Measurements from ENCODE around the gene MASP2.
"Not testable (repeated sequence)": the region's sequence is repeated elsewhere in the genome, so short reads cannot be mapped to it uniquely, and the experiment has no call there.

MASP2 gene

DNA sequence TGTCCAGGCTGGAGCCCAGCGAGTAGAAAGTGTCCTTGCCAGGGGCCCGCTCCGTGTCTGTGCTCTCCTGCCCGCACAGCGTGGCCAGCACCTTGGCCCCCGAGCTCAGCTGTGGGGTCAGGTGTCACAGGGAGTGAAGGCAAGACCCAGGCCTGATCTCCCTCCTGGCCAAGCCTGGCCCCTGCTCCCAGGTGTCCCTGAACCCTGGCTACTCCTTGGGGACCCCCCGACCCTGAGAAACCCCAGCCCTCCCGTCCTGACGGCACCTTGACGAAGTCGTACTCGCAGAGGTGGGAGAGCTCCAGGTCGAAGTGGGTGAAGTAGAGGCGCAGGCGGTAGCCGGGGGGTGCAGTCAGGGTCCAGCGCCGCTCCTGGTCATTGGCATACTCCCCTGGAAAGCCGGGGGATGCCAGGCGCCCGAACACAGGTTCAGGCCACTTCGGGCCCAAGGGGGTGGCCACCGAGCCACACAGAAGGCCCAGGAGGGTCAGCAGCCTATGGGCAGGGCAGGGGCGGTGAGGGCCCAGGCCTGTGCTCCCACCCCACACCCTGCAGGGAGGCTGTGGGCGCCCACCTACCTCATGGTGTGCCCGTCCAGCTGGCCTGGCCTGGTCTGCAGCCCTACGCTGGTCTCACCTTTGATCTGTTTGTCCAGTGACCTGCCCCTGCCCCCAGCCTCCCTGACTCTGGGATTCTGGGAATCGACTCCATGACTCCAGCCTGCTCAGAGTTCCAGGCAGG, at the start of gene MASP2:
MASP2 (minus strand) TSS at position 615 of the 741 bp plus-strand sequence; CDS start at position 583, 32 bp downstream.
- no peak for DNase-seq

DNA sequence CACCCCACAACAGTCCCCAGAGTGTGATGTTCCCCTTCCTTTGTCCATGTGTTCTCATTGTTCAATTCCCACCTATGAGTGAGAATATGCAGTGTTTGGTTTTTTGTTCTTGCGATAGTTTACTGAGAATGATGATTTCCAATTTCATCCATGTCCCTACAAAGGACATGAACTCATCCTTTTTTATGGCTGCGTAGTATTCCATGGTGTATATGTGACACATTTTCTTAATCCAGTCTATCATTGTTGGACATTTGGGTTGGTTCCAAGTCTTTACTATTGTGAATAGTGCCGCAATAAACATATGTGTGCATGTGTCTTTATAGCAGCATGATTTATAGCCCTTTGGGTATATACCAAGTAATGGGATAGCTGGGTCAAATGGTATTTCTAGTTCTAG, 36.7 kb upstream of the MASP2 start:
- not testable (repeated sequence) for DNase-seq

DNA sequence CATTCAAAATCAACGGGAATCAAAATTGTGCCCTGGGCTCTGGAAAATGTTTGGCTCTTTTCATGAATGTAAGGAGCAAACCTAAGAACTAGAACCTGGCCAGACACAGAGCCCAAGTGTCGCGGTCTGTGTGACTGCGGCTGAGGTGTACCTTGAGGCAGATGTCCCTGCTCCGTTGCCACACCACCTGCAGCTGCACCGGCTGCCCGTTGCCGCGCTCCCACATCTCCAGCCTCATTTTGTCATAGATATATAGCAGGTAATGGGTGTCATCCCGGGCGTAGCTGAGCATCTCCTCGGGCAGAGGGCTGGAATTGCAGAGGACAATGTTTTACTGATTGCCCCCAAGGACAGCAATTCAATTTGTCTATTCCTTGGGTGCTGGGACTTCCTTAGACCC, 33.9 kb upstream of the MASP2 start:
- DNase-seq = no peak

GRCh38 chr1:11078631-11079030, 31.6 kb upstream of the MASP2 start:
- DNase-seq = no peak

DNA sequence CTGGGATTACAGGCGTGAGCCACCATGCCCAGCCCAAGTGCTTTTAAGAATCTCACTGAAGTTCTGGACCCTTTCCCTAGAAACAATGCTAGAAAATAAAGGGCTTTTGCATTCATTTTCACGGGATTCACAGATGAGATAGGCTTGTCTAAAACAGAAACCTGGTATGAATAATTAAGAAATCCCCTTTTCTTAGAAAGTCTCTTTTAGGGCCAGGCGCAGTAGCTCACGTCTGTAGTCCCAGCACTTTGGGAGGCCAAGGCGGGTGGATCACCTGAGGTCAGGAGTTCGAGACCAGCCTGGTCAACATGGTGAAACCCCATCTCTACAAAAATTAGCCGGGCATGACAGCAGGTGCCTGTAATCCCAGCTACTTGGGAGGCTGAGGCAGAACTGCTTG, 26.4 kb upstream of the MASP2 start:
- not testable (repeated sequence) for DNase-seq

DNA sequence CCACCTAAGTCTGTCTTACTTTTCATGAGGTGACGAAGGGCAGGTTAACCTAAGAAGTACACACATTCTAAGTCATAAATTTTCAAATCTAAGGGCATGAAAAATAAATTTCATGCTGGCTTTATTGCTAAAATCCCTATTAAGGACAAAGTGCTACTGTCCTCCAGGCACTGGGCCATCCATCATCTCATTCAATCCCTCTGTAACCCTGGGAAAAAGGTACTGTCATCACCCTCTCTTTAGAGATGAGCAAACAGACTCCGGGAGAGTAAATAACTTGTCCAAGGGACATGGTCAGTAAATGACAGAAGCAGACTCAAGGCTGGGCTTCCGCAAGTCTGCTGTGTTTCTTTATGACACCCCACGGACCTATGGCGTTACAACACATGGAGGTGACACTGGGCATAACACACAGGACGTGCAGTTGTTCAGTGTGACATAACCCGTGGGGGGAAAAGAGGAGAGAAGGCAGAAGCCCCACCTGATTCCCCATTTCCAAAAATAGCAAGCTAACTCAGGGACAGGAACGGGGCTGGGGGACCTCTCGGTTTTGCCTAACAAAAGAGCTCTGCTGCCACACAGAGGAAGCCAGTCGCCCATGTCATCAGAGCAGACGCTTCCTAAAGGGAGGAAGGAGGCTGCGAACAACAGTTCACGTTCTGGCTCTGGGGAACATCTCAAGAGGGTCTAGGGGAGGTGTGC, 25.3 kb upstream of the MASP2 start:
- DNase-seq = peak; percentile 25 to 51

GRCh38 chr1:11071463-11072215, 24.6 kb upstream of the MASP2 start:
- peak; percentile 47 to 52 for DNase-seq

- no peak for DNase-seq
Observed at GRCh38 chr1:11070876-11071275, 23.8 kb upstream of the MASP2 start.

- no peak for DNase-seq
Observed at GRCh38 chr1:11068600-11069473, 21.8 kb upstream of the MASP2 start.

GRCh38 chr1:11067716-11068599, 20.9 kb upstream of the MASP2 start:
- no peak for DNase-seq

DNA sequence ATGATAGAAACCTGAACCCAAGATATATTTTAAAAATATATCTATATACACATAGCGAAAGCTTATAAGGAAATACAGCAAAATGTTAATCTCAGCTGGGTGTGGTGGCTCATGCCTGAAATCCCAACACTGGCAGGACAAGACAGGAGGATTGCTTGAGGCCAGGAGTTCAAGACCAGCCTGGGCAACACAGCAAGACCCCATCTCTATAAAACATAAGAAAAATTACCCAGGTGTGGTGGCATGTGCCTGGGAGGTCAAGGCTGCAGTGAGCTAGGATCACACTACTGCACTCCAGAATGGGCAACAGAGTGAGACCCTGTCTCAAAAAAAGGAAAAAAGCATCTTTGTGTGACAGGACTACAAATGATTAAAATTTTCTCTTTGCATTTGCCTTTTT, 18.8 kb upstream of the MASP2 start:
- DNase-seq = no peak

DNA sequence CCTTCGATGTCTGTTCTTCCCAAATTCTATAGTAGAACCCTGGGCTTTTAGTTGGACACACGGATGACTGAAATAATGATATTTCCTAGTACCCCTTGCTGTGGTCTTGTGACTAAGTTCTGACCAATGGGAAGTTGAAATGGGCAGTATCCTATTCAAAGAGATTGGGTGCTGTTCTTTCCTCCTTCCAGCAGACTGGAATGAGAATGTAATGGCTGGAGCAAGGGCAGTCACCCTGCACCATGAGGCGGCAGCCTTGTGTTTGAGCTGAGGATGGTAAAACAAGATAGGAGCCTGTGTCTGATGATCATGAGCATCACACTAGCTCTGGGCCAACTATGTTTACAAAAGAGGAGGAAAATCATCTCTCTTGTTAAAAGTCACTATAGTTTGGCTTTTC, 17.9 kb upstream of the MASP2 start:
- no peak for DNase-seq

DNA sequence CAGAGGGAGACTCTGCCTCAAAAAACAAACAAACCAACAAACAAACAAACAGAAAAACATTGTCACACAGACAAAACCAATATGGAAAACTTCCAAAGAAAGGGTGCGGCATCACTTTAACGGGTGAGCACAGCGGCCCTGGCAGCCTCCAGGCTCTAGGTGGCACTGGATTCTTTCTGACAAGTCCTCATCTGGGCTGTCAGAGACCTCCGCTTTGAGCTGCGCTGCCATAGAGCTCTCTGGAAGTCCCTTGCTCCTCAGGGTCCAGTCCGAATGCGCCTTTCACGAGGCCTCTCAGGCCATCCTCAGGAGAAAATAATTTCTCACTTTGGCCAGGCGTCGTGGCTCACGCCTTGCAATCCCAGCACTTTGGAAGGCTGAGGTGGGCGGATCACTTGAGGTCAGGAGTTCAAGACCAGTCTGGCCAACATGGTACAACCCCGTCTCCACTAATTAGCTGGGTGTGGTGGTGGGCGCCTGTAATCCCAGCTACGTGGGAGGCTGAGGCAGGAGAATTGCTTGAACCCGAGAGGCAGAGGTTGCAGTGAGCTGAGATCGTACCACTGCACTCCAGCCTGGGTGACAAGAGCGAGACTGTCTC, 17.0 kb upstream of the MASP2 start:
- DNase-seq = not testable (repeated sequence)

DNA sequence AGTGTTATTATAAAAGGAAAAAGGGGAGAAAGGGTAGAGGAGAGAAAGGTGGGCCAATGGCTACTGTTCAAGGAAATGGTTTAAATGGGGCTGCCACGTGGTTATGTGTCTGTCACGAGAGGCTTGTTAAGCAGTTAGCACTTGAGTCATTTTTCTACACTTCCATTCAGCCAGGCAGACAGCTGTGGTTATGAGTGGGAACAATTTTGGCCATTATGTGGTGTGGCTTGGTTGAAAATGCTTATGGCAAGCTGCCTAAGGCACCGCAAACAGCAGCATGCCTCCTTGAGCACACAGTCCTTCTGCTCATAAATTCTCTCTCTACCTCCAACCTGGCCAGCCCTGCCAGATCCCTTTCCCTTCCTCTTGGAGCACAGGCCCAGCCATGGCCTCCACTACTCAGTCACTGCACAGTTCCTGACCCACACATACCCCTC, 15.9 kb upstream of the MASP2 start:
- no peak for DNase-seq

DNA sequence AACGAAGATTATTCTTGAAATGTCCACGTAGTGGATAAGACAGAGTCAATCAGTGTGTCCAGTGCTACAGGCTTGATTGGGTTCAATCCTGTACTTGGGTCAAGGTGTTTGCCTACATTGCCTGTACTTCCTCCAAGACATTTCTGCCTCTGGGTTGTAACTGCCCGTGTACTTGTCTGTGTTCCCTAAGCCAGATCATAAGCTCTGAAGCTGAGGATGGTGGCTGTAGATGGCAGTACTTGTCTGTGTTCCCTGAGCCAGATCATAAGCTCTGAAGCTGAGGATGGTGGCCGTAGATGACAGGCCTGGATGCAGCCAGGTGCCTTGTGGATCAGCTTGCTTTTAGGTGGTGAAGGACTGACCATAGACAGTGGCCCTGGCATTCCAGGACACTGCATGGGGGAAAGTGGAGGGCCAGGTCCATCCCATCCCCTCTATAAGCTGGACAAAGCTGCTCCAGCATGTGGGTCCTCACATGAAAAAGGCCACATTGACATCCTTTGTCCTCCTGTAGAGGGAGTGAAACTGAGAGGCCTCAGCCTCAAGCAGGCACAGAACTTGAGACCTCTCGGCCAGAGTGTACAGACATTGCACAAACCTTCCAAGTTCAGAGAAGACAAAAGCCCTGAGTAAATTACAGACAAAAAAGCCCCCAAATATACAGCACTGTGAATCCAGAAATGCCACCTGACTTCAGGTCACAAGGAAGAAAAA, 14.8 kb upstream of the MASP2 start:
- no peak for DNase-seq

- peak; percentile 77 to 89 for DNase-seq
Observed at GRCh38 chr1:11059968-11060830, 13.2 kb upstream of the MASP2 start, which contains the start of gene SRM. Gene SRM (minus strand): TSS chr1:11060018. CDS start chr1:11059943, 75 bp downstream.

GRCh38 chr1:11059155-11059967, 12.3 kb upstream of the MASP2 start:
- no peak for DNase-seq

DNA sequence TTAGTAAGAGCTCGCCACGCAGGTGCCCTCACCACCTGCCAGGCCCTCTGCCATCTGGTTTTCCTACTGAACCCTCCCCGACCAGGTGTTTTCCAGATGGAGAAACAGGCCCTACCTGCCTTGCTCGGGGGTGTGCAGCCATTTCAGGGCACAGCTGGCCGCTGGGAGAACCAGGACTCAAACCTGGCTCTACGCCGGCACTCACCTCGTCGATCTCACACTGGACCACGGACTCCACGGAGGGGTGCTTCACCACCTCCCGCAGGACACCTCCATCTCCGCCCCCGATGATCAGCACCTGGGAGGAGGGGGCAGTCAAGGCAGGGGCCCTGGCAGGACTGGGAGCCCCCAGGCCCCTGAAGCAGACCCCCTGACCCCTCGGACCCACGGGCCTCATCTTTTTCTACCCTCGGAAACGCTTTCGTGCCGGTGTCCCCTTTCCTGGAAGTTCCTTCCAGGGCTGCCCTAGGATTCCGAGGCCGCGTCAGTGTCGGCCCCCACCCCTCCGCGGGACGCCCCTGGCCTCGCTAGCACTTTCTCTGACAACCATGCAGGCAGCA, 11.6 kb upstream of the MASP2 start:
- no peak for DNase-seq
